ENCODE measurements around the gene DCTN4.

The DCTN4 gene

DNA sequence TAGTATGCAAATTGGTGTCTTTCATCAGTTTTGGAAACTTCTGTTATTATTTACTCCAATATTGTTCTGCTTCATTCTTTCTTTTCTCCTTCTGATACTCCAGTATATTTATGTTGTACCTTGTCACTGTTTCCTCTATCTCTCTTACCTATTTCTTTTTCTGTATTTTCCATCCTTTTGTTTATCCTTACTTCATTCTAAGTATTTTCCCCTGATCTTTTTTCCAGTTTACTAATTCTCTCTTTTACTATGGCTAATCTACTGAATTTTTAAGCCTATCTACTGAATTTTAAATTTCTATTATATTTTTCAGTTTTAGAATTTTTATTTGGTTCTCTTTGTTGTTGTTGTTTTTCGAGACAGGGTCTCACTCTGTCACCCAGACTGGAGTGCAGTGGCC, 27.1 kb upstream of the DCTN4 start:
- peak overlapping the region; percentile 76 for H3K27ac Mint-ChIP-seq (ENCODE audit: low read depth)
- H3K4me3 Mint-ChIP-seq: no peak overlapping the region
- no peaks in the 10 kb centered on the region for H3K36me3 Mint-ChIP-seq (ENCODE audit: insufficient read depth)
- ATAC-seq (replicated peaks; ENCODE audit: extremely low read depth, poor library complexity, severe bottlenecking): no peak
- no peak for DNase-seq (ENCODE audit: low spot score in 2 of 2)
- peaks cover 11% of the 10 kb centered on the region for H3K27me3 Mint-ChIP-seq
- peaks cover 41% of the 10 kb centered on the region for H3K4me1 Mint-ChIP-seq
- H3K9me3 Mint-ChIP-seq: no peaks in the 10 kb centered on the region

DNA sequence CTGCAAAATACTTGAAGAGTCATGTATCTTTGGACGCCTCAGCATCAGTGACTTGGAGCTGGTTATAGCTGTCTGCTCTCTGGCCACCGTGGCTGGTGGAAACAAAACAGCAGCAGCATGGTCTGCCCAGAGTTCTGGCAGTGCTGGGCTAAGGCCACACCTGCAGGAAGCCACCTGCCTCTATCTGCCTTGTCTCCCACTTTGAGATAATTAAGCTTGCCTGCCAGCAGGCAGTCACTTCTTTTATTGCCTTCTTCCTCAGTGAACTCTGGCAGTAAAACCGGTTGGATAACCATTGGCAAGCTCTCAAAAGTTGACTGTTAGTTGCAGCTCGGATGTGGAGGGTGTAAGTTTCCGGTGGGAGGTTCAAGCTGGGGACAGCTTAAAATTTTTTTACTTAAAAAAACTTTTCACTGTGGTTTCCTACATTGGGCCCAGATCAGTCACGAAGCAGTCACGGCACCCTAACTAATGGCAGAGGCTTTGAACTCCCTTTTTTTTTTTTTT, 24.7 kb upstream of the DCTN4 start:
- DNase-seq (ENCODE audit: low spot score in 2 of 2): peak in 1 of 2 donors; percentile 54
- ATAC-seq (replicated peaks; ENCODE audit: extremely low read depth, poor library complexity, severe bottlenecking): peak; percentile 94
- H3K4me1 Mint-ChIP-seq: peaks cover 41% of the 10 kb centered on the region
- no peaks in the 10 kb centered on the region for H3K27me3 Mint-ChIP-seq
- peak overlapping the region; percentile 1 for H3K4me3 Mint-ChIP-seq
- H3K27ac Mint-ChIP-seq (ENCODE audit: low read depth): peak overlapping the region; percentile 17
- peaks cover 5% of the 10 kb centered on the region for H3K36me3 Mint-ChIP-seq (ENCODE audit: insufficient read depth)
- no peaks in the 10 kb centered on the region for H3K9me3 Mint-ChIP-seq

DNA sequence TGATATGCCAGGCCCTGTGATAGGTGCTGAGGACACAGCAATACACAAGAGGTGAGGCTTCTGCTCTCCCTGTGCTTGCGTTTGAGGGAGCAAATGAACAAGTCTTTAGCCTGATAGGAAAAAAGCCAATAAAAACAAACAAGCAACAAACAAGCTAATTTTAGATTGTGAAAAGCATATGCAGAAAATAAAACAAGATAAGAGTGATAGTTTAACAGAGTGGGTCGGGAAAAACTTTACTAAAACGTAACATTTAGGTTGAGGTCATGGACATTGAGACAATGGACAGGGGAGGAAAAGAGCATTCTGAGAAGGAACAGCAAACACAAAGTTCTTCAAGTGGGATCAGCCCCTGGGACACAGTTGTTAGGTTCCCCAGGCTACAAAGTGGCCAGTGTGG, 24.0 kb upstream of the DCTN4 start:
- H3K36me3 Mint-ChIP-seq (ENCODE audit: insufficient read depth): peaks cover 5% of the 10 kb centered on the region
- DNase-seq (ENCODE audit: low spot score in 2 of 2): no peak
- no peak for ATAC-seq (replicated peaks; ENCODE audit: extremely low read depth, poor library complexity, severe bottlenecking)
- no peaks in the 10 kb centered on the region for H3K9me3 Mint-ChIP-seq
- H3K4me1 Mint-ChIP-seq: peaks cover 46% of the 10 kb centered on the region
- H3K27me3 Mint-ChIP-seq: no peaks in the 10 kb centered on the region
- H3K27ac Mint-ChIP-seq (ENCODE audit: low read depth): peak overlapping the region; percentile 17
- H3K4me3 Mint-ChIP-seq: peak overlapping the region; percentile 1

DNA sequence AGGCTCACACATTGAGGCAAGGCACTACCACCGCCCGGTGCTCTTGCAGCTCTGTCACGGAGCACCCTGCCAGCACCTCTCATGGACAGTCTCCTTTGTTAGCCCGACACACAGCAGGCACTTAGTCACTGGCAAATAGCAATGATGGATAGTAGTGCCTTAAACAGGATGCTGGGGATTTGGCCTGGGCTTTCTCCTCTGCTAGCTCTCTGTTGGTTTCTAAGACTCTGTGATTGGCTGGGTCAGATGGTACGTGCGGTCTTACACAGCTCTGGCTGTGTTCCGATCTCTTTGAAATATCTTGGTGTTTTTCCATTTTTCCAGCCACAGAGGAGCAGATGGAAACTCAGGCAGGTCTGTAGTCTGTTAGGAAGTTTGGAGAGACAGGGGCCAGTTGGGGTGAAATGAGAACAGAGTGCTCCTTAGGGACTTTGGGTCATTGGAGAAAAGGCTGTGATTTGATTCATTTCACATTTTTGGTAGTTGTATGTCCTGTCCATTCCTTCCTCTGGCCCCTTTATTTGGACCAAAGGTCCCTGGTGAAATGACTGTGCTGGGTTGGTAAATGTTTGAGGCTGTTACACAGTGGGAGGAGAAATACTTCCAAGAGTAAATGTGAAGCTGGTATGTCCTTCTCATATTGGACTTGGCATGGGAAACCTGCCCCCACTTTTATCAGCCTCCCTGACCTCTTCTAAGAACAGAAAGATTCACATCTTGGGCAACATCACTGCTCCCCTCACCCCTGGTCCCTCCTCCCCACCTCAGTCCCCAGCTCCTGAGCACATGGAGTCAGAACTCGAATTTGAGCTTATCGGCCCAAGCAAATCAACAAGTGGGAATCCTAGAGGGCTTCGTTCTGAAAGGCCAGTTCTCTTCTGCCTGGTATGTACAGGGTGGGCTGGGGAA, 23.1 kb upstream of the DCTN4 start:
- no peaks in the 10 kb centered on the region for H3K9me3 Mint-ChIP-seq
- H3K4me3 Mint-ChIP-seq: no peak overlapping the region
- no peak for DNase-seq (ENCODE audit: low spot score in 2 of 2)
- peaks cover 49% of the 10 kb centered on the region for H3K4me1 Mint-ChIP-seq
- no peaks in the 10 kb centered on the region for H3K27me3 Mint-ChIP-seq
- no peak for ATAC-seq (replicated peaks; ENCODE audit: extremely low read depth, poor library complexity, severe bottlenecking)
- H3K27ac Mint-ChIP-seq (ENCODE audit: low read depth): peak overlapping the region; percentile 4
- peaks cover 5% of the 10 kb centered on the region for H3K36me3 Mint-ChIP-seq (ENCODE audit: insufficient read depth)

DNA sequence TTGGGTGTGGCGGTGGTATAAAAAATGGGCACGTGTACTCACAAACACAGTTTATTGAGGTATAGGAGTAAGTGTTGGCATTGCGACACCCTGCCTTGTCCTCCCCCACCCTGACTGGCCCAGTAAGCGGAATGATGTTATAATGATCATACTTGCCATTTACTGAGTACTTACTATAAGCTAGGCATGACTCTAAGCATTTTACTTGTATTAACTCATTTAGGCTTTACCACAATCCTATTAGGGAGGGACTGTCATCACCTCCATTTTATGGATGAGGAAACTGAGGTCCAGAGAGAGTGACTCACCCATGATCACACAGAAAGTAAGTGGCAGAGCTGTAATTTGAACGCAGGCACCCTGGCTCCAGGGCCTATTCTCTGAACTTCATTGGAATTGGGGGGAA, 22.0 kb upstream of the DCTN4 start:
- Mint-ChIP-seq H3K27me3 (peaks cover 4% of the 10 kb centered on the region), H3K4me3 (no peak overlapping the region), H3K4me1 (peaks cover 49% of the 10 kb centered on the region), H3K9me3 (no peaks in the 10 kb centered on the region), H3K27ac (ENCODE audit: low read depth) (peak overlapping the region; percentile 47), H3K36me3 (ENCODE audit: insufficient read depth) (peaks cover 5% of the 10 kb centered on the region)
- ATAC-seq (replicated peaks; ENCODE audit: extremely low read depth, poor library complexity, severe bottlenecking) (no peak), DNase-seq (ENCODE audit: low spot score in 2 of 2) (no peak)

DNA sequence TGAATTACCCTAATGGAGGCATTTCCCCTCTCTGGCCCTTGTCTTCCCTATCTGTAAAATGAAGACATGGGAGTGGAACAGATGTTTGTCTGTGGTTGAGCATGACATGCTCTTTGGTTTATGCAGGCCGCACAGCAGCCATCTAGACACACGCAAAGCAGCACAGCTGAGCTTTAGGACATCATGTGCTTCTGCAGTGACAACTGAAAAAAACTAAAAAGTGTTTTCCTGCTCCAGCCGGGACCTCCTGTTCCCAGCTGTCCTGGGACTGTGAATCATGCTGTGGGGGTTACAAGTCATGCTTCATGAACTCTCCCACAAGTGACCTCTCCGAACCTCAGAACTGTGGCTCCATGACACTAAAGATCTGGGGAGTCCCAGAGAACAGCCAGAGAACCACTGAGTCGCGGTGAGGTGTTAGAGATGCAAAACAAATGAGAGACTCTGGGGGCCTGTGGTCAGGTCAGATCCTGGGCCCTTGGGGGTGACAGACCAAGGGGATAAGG, 21.4 kb upstream of the DCTN4 start:
- Mint-ChIP-seq H3K27ac (ENCODE audit: low read depth) (peak overlapping the region; percentile 47), H3K27me3 (peaks cover 10% of the 10 kb centered on the region), H3K4me3 (no peak overlapping the region), H3K36me3 (ENCODE audit: insufficient read depth) (peaks cover 5% of the 10 kb centered on the region), H3K9me3 (no peaks in the 10 kb centered on the region), H3K4me1 (peaks cover 49% of the 10 kb centered on the region)
- ATAC-seq (replicated peaks; ENCODE audit: extremely low read depth, poor library complexity, severe bottlenecking): no peak
- no peak for DNase-seq (ENCODE audit: low spot score in 2 of 2)

DNA sequence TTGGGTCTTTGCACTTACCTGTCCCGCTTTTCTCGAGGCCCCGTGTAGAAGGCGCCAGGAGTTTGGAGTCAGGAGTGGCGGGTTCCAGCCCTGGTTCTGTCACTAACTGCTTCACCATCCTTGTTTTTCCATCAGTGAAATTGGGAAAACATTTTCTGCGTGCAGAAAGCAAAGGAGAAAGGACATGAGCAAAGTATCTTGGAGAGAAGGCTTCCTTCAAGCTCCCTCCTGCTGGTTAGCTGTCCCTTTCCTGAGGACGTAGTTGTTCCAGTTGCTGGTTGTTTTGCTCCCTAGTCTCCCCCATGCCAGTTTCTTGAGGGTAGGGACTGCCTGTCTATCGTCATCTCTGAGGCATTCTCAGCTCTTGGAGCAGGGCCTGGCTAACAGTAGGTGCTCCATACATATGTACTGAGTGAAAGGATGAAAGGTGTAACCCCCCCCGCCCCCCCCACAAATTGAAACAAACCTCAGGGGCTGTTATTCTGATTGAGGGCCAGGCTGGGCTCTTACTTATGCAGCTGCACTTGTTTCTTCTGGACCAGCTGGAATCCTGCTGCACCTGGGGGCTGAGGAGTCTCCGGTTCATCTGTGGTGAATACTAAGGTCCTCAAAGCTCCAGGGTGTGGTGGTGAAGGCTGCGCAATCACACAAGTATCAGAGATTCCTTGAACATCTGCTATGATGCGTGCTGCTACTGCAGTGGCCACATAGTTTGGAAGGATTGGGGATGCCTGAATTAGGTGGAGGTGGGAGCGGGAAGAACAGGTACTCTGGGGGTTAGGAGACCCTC, 20.8 kb upstream of the DCTN4 start:
- H3K36me3 Mint-ChIP-seq (ENCODE audit: insufficient read depth): peaks cover 5% of the 10 kb centered on the region
- H3K27me3 Mint-ChIP-seq: peaks cover 11% of the 10 kb centered on the region
- peak overlapping the region; percentile 85 for H3K4me3 Mint-ChIP-seq
- no peak for ATAC-seq (replicated peaks; ENCODE audit: extremely low read depth, poor library complexity, severe bottlenecking)
- no peaks in the 10 kb centered on the region for H3K9me3 Mint-ChIP-seq
- peaks cover 46% of the 10 kb centered on the region for H3K4me1 Mint-ChIP-seq
- peak overlapping the region; percentile 82 for H3K27ac Mint-ChIP-seq (ENCODE audit: low read depth)
- DNase-seq (ENCODE audit: low spot score in 2 of 2): no peak

DNA sequence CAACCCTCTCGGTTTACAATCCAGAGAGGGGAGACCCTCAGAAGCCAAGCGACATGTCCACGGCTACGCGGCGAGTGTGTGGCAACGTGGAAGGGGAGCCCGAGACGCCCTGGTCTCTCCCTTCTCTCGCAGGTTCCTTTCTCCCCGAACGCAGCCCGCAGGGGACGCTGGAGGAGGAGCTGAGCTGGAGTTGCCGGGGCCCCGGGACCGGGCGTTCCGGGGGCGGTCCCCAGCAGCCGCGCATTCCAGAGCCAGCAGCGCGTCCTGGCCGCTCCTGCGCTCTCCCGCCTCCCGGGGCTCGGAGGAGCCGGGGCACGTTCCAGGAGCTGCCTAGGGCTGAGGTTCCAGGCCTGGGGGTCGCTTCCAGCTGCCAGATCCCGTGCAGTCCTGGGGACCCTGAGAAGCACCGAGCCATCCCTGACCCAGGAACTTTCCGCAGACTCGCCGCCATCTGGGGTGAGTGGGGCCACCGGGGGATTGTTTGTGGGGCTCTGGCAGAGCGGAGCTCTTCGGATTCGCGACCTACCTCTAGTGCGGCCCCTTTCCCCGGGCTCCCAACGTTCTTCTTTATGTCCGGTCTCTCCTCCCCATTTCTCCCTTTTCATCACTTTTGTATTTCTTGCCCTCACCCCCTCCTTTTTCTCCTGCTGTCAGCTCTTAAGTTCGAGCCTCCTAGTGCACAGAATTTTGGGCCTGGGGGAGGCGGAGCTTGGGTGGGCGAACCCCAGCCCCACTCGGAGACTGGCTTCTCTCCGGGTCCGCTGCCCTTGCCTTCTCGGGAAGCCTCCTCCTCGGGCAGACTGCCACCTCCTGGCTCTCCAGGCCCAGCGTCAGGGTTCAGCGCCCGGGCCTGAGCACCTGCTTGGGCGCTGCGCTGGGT, 19.9 kb upstream of the DCTN4 start, which contains the start of gene SMIM3:
Gene SMIM3 (plus strand): TSS at position 241 of the 880 bp plus-strand sequence. CDS start 16,684 bp downstream, outside the sequence.
- no peaks in the 10 kb centered on the region for H3K9me3 Mint-ChIP-seq
- DNase-seq (ENCODE audit: low spot score in 2 of 2) (no peak), ATAC-seq (replicated peaks; ENCODE audit: extremely low read depth, poor library complexity, severe bottlenecking) (peak; percentile 57)
- H3K4me1 Mint-ChIP-seq: peaks cover 39% of the 10 kb centered on the region
- peaks cover 5% of the 10 kb centered on the region for H3K36me3 Mint-ChIP-seq (ENCODE audit: insufficient read depth)
- peaks cover 17% of the 10 kb centered on the region for H3K27me3 Mint-ChIP-seq
- H3K4me3 Mint-ChIP-seq: peak within 1 kb of the TSS; percentile 85
- H3K27ac Mint-ChIP-seq (ENCODE audit: low read depth): peak within 1 kb of the TSS; percentile 82

DNA sequence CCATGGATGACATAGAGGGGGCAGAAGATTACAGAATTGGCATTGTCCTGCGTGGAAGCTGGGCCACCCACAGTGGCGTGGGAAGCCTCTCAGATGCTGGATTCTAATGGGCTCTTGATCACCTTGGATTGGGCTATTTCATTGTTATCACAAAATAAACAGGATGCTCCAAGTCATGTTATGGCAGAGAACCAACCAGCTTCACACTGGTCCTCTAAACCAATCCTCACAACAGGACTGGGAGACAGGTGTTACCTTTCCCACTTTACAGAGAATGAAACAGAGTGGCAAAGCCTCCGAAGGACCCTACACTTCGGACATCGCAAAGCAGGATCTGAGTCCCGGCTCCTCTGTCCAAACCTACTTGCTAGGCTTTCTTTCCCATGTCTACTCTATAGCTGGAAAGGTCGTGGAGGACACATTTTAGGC, 19.3 kb upstream of the DCTN4 start:
- H3K4me3 Mint-ChIP-seq: peak overlapping the region; percentile 85
- H3K4me1 Mint-ChIP-seq: peaks cover 33% of the 10 kb centered on the region
- peak overlapping the region; percentile 82 for H3K27ac Mint-ChIP-seq (ENCODE audit: low read depth)
- ATAC-seq (replicated peaks; ENCODE audit: extremely low read depth, poor library complexity, severe bottlenecking) (no peak), DNase-seq (ENCODE audit: low spot score in 2 of 2) (no peak)
- peaks cover 24% of the 10 kb centered on the region for H3K27me3 Mint-ChIP-seq
- H3K9me3 Mint-ChIP-seq: no peaks in the 10 kb centered on the region
- H3K36me3 Mint-ChIP-seq (ENCODE audit: insufficient read depth): peaks cover 5% of the 10 kb centered on the region

DNA sequence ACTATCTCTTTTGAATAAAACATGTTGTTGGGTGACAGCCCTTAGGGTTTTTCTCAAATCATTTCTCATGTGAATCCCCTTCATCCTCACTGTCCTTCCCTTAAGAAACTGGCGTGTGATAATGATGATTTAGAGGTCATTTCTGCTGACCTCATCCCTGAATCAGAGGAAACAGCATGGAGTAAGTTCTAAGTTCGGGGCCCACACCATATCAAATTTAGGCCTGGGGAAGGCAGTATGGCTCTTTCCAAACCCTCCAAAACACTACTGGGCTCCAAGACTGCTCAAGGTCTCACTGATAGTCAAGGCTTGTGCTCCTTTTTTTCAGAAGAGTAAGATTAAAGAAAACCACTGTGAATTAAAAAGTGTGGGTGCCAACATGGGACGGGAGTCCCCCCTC, 18.9 kb upstream of the DCTN4 start:
- Mint-ChIP-seq H3K4me1 (peaks cover 29% of the 10 kb centered on the region), H3K9me3 (no peaks in the 10 kb centered on the region), H3K4me3 (peak overlapping the region; percentile 85), H3K27me3 (peaks cover 26% of the 10 kb centered on the region), H3K27ac (ENCODE audit: low read depth) (no peak overlapping the region), H3K36me3 (ENCODE audit: insufficient read depth) (peaks cover 5% of the 10 kb centered on the region)
- ATAC-seq (replicated peaks; ENCODE audit: extremely low read depth, poor library complexity, severe bottlenecking) (no peak), DNase-seq (ENCODE audit: low spot score in 2 of 2) (no peak)

DNA sequence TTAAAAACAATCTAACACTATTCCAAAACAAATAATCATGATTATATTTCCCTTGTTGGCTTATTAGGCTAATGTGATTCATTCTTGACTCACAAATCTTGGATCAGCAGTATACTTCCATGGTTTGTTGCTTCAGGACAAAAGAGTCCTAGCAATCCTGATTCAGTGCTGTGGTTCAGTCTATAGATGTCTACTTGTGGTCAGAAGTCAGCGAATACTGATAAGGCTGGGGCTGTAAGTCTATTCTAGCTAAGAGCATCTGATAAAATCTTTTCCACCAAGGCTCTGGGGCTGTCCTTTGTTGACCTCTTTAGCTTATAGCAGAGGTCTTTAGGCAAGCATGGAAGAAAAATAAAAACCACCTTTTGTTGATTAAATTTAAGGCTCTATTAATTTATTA, 15.3 kb upstream of the DCTN4 start:
- no peak overlapping the region for H3K27ac Mint-ChIP-seq (ENCODE audit: low read depth)
- H3K9me3 Mint-ChIP-seq: no peaks in the 10 kb centered on the region
- peaks cover 39% of the 10 kb centered on the region for H3K27me3 Mint-ChIP-seq
- no peak for ATAC-seq (replicated peaks; ENCODE audit: extremely low read depth, poor library complexity, severe bottlenecking)
- peaks cover 3% of the 10 kb centered on the region for H3K36me3 Mint-ChIP-seq (ENCODE audit: insufficient read depth)
- H3K4me3 Mint-ChIP-seq: no peak overlapping the region
- H3K4me1 Mint-ChIP-seq: peaks cover 13% of the 10 kb centered on the region
- no peak for DNase-seq (ENCODE audit: low spot score in 2 of 2)
